Adrenal gland (tissue), 12 donors: ENCODE data around the gene NQO2. TPM values are rescaled to one million over a fixed set of nuclear protein-coding genes. Genes with fewer than 3 reads are reported as not detected.
"Not testable (repeated sequence)": the region's sequence is repeated elsewhere in the genome, so short reads cannot be mapped to it uniquely, and the experiment has no call there.

Experiments
- DNase-seq, 7 donors: peaks; one replicate each; pipeline ENCODE4 v3.0.0-alpha.2; 2019 to 2020
- H3K27ac ChIP-seq, 5 donors: fragments of 200-600 bp; sonication (generic) in 4 of 5; 1 replicate in 3 of 5; 2 replicates in 2 of 5; pipeline versions ENCODE4 v1.5.1 to v1.8.0; 2016 to 2020; ENCODE audit warnings: mild to moderate bottlenecking in 1 of 5
- H3K27me3 ChIP-seq: fragments of 200-600 bp; 2 replicates; pipeline ENCODE4 v1.8.0; 2021
- H3K36me3 ChIP-seq, 2 donors: fragments of 200-600 bp; replicated peaks in 1 of 2; 1 replicate in 1 of 2; 2 replicates in 1 of 2; pipeline versions ENCODE4 v1.5.1 to v1.8.0; 2018 to 2022
- H3K4me1 ChIP-seq, 2 donors: fragments of 200-600 bp; replicated peaks in 1 of 2; 1 replicate in 1 of 2; 2 replicates in 1 of 2; pipeline versions ENCODE4 v1.5.1 to v1.8.0; 2018 to 2021
- H3K4me3 ChIP-seq, 4 donors: fragments of 200-600 bp; sonication (generic) in 3 of 4; one replicate each; pipeline ENCODE4 v1.5.1; 2016 to 2018
- H3K9me3 ChIP-seq, 3 donors: fragments of 200-600 bp; sonication (generic) in 1 of 3; replicated peaks in 1 of 3; 1 replicate in 2 of 3; 2 replicates in 1 of 3; pipeline versions ENCODE4 v1.5.1 to v1.8.0; 2016 to 2021
- CTCF ChIP-seq, 6 experiments: fragments of 450-650 bp in 4 of 6; fragments of 200-600 bp in 2 of 6; sonication (generic) in 1 of 6; IDR thresholded peaks; 1 replicate in 5 of 6; 2 replicates in 1 of 6; pipeline versions ENCODE4 v1.5.1 to v1.8.0; 2016 to 2021; ENCODE audit warnings: antibody characterized with exemption in 6 of 6, mild to moderate bottlenecking in 2 of 6, moderate library complexity in 1 of 6
- POLR2A ChIP-seq, 2 donors: fragments of 450-650 bp; IDR thresholded peaks; one replicate each; pipeline ENCODE4 v1.6.1; 2017; ENCODE audit warnings: antibody characterized with exemption in 2 of 2, mild to moderate bottlenecking in 2 of 2, moderate library complexity in 1 of 2
- WGBS, 4 donors: extraction: QIAGEN DNeasy Blood & Tissue Kit in 2 of 4; methylation state at CpG; one replicate each; pipeline versions ENCODE4 v1.1.5 to v1.1.7; 2013 to 2017; 5-methylcytosine and 5-hydroxymethylcytosine counted together
- intact Hi-C, 2 donors: fragments of 100-400 bp; cut with DNase I; formaldehyde crosslinking; loops; one replicate each; pipeline versions ENCODE4 v1.14.1 to v1.15.0; 2022 to 2023
- polyA plus RNA-seq, 3 donors: library from polyadenylated mRNA; stranded (reverse); fragments of 200-250 nt in 2 of 3; fragments of 350-450 nt in 1 of 3; fragmentation: Illumina TruSeq in 1 of 3; extraction: RNeasy Lipid Tissue Mini Kit (QIAGEN cat#74804) in 1 of 3; gene quantifications; one replicate each; pipeline ENCODE4 v1.2.3, GENCODE V29; 2013 to 2014
- total RNA-seq, 9 donors: library from RNA; depleted of rRNA in 4 of 9; stranded (reverse); fragments of >200 nt in 4 of 9; fragments of 120-200 nt in 1 of 9; fragmentation: NEBNext Ultra II Directional in 1 of 9; extraction: Animal tissue kit (Norgen Biotek cat#: 25700) in 1 of 9; gene quantifications; one replicate each; pipeline versions ENCODE4 v1.1.0 to v1.2.4, GENCODE V29; 2013 to 2023
- donor health status: healthy with polysubstance abuse.
- donor health status: Bipolar disorder and iron deficiency.
- donor health status: DM: yes; HTN: yes; CAD: no.
- donor health status: DM: no; HTN: no; CAD: no.
- donor health status: DM: no; HTN: no; CAD: no.
- donor health status: DM: yes; HTN: yes; CAD: no.

Gene NQO2
- total and polyA plus RNA-seq, 12 donors, result 100 to 200 (median 157) TPM

- DNase-seq, result peak in 3 of 7 donors; percentile 32 to 60 (median 36)
- intact Hi-C loops, result no loop called here
These were observed 23.3 kb downstream of the NQO2 start for GRCh38 chr6:3022765-3023662.

GRCh38 chr6:3023663-3024483 is 24.2 kb downstream of the NQO2 start:
- Histone ChIP-seq H3K4me3 (peak overlapping the region in 2 of 4 donors; percentile 35 to 55), H3K27me3 (no peaks in the 10 kb centered on the region), H3K4me1 (peaks cover 28 to 61% of the 10 kb centered on the region in 2 donors), H3K36me3 (peaks cover 0 to 11% of the 10 kb centered on the region in 2 donors), H3K27ac (peak overlapping the region; percentile 67 to 93 (median 80)), H3K9me3 (no peaks in the 10 kb centered on the region)
- WGBS, 4 donors, result 18 to 43% (median 27%) methylated on average over 17 to 32 of the region's 32 CpGs
- peak; percentile 90 to 96 (median 96) for DNase-seq
- intact Hi-C loops, result no loop called here
- no peak for TF ChIP-seq CTCF (IDR thresholded peaks at IDR 0.05)
- peak; percentile 30 to 90 for TF ChIP-seq POLR2A (IDR thresholded peaks at IDR 0.05)

More at GRCh38 chr6:3022765-3023662, 23.3 kb downstream of the NQO2 start:
- Histone ChIP-seq H3K4me3 (peak overlapping the region in 2 of 4 donors; percentile 35 to 55), H3K9me3 (no peaks in the 10 kb centered on the region), H3K27me3 (no peaks in the 10 kb centered on the region), H3K4me1 (peaks cover 33 to 68% of the 10 kb centered on the region in 2 donors), H3K36me3 (peaks cover 0 to 11% of the 10 kb centered on the region in 2 donors), H3K27ac (peak overlapping the region; percentile 67 to 93 (median 80))
- 21 to 65% (median 48%) methylated on average over 25 to 26 of the region's 26 CpGs for WGBS, 4 donors
- TF ChIP-seq POLR2A (IDR thresholded peaks at IDR 0.05) (no peak), CTCF (IDR thresholded peaks at IDR 0.05) (no peak)

- Histone ChIP-seq H3K4me1 (peaks cover 24 to 44% of the 10 kb centered on the region in 2 donors), H3K4me3 (no peak overlapping the region), H3K36me3 (no peaks in the 10 kb centered on the region), H3K27ac (peak overlapping the region in 3 of 5 donors; percentile 20 to 93 (median 79)), H3K9me3 (no peaks in the 10 kb centered on the region), H3K27me3 (no peaks in the 10 kb centered on the region)
- TF ChIP-seq CTCF (IDR thresholded peaks at IDR 0.05) (no peak), POLR2A (IDR thresholded peaks at IDR 0.05) (no peak)
- intact Hi-C loops, result no loop called here
- no peak for DNase-seq
- WGBS, 4 donors, result 83 to 88% (median 86%) methylated on average over 15 to 20 of the region's 20 CpGs
These were observed 27.3 kb downstream of the NQO2 start for GRCh38 chr6:3026791-3027626.

GRCh38 chr6:3028156-3028555 is 28.5 kb downstream of the NQO2 start:
- H3K4me3 ChIP-seq, DNase-seq, H3K36me3 ChIP-seq, intact Hi-C loops, H3K27ac ChIP-seq, H3K27me3 ChIP-seq, H3K9me3 ChIP-seq: not testable (repeated sequence)
- H3K4me1 ChIP-seq, result peaks cover 14 to 33% of the 10 kb centered on the region in 2 donors
- WGBS, 4 donors, result 70 to 83% (median 79%) methylated on average over 5 of the region's 5 CpGs
